Activated CD8-positive, alpha-beta T cell treated with anti-CD3 and anti-CD28 coated beads for 36 hours (primary cell): Measurements from ENCODE around the gene RIN3. TPM values are rescaled to one million over a fixed set of nuclear protein-coding genes. Genes with fewer than 3 reads are reported as not detected.
A peak's percentile ranks its signal among the peaks of the same experiment; 100 is the strongest.

Experiments
- ATAC-seq: fragments of 200-7000 bp; cut with Tn5 transposase; one replicate; pipeline ENCODE4 v1.10.0; 2021; ENCODE audit warnings: mild to moderate bottlenecking, moderate library complexity
- CTCF ChIA-PET: fragments of 350-600 bp; sonication (Branson Sonifier 250); formaldehyde crosslinking; loops from one replicate; lab custom pipeline; 2021; ENCODE audit warnings: antibody characterized with exemption; lab: Charles Lee
- POLR2A ChIA-PET: fragments of 350-600 bp; sonication (Branson Sonifier 250); formaldehyde crosslinking; loops from one replicate; lab custom pipeline; 2021; ENCODE audit warnings: antibody characterized with exemption; lab: Charles Lee
- DNase-seq: peaks from one replicate; pipeline ENCODE4 v3.0.0-alpha.2; 2020
- H3K27ac Mint-ChIP-seq: one replicate; pipeline ENCODE4 v1.8.0; 2021; ENCODE audit warnings: mild to moderate bottlenecking, mixed read lengths
- H3K27me3 Mint-ChIP-seq: one replicate; pipeline ENCODE4 v1.8.0; 2021; ENCODE audit warnings: mixed read lengths
- H3K36me3 Mint-ChIP-seq: one replicate; pipeline ENCODE4 v1.8.0; 2021; ENCODE audit warnings: low read depth, mixed read lengths
- H3K4me1 Mint-ChIP-seq: one replicate; pipeline ENCODE4 v1.8.0; 2021; ENCODE audit warnings: low read depth, mixed read lengths
- H3K4me3 Mint-ChIP-seq: one replicate; pipeline ENCODE4 v1.8.0; 2021; ENCODE audit warnings: mild to moderate bottlenecking, moderate library complexity, mixed read lengths
- H3K9me3 Mint-ChIP-seq: one replicate; pipeline ENCODE4 v1.8.0; 2021; ENCODE audit warnings: mixed read lengths
- intact Hi-C: fragments of 100-400 bp; cut with micrococcal nuclease; formaldehyde crosslinking; loops from one replicate; pipeline ENCODE4 v1.10.0; 2022
- total RNA-seq, 2 experiments: library from RNA; stranded (reverse); gene quantifications; one replicate each; pipeline ENCODE4 v1.2.3, GENCODE V29; 2021
- TF ChIP-seq, protein P1 (sequence below): fragments of 200-600 bp; IDR thresholded peaks from one replicate; pipeline ENCODE4 v1.8.0; 2022; ENCODE audit warnings: antibody characterized with exemption, mild to moderate bottlenecking

Gene RIN3
- total RNA-seq, 2 experiments from 2014 or later, result 61.3 to 62.4 TPM

DNA sequence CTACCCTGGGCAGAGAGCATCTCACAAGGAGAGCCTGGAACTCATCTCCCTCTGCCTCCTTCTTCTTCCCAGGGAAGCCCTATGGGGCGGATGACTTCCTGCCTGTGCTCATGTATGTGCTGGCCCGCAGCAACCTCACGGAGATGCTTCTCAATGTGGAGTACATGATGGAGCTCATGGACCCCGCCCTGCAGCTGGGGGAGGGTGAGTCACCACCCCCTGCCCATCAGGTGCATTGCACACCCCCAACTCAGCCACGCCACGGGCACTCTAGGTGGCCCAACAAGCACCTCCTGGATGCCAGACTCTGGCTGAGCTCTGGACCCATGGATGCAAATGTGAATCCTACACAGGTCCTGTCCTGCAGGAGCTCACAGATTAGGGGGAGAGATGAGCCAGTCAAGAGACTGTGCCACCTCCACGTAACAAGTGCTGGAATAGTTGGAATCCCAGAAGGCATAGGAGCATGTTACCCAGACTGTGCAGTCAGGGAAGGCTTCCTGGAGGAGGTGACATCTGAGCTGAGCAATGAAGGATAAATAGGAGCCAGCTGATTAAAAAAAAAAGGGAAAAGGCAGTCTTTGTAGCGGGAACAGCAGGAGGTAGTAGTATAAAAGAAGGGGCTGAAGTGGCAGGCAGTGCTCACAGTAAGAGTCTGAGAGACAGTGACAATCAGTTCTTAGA is 163.0 kb downstream of the RIN3 start:
- CTCF ChIA-PET, result interaction anchor here (0.6 to 1.9 kb wide), 7 partner anchors 11 to 107 kb away, joined by 3 to 8 read pairs (median 4); no protein-coding TSS in a partner anchor
- intact Hi-C loops, result loop anchor here (2.0 to 5.0 kb wide), 3 partner anchors 74 to 146 kb away; no protein-coding TSS in a partner anchor
- ATAC-seq, result no peak
- Mint-ChIP-seq H3K4me1 (peaks cover 78% of the 10 kb centered on the region), H3K27me3 (no peaks in the 10 kb centered on the region), H3K4me3 (peak overlapping the region; percentile 4), H3K27ac (peak overlapping the region; percentile 86), H3K9me3 (peaks cover 2% of the 10 kb centered on the region), H3K36me3 (peaks cover 84% of the 10 kb centered on the region)
- TF ChIP-seq, protein P1, sequence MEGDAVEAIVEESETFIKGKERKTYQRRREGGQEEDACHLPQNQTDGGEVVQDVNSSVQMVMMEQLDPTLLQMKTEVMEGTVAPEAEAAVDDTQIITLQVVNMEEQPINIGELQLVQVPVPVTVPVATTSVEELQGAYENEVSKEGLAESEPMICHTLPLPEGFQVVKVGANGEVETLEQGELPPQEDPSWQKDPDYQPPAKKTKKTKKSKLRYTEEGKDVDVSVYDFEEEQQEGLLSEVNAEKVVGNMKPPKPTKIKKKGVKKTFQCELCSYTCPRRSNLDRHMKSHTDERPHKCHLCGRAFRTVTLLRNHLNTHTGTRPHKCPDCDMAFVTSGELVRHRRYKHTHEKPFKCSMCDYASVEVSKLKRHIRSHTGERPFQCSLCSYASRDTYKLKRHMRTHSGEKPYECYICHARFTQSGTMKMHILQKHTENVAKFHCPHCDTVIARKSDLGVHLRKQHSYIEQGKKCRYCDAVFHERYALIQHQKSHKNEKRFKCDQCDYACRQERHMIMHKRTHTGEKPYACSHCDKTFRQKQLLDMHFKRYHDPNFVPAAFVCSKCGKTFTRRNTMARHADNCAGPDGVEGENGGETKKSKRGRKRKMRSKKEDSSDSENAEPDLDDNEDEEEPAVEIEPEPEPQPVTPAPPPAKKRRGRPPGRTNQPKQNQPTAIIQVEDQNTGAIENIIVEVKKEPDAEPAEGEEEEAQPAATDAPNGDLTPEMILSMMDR, result no peak
- peak; percentile 53 for DNase-seq
- POLR2A ChIA-PET, result interaction anchor here (0.9 to 1.6 kb wide), 6 partner anchors 9 to 554 kb away, joined by 3 to 7 read pairs (median 4); no protein-coding TSS in a partner anchor

DNA sequence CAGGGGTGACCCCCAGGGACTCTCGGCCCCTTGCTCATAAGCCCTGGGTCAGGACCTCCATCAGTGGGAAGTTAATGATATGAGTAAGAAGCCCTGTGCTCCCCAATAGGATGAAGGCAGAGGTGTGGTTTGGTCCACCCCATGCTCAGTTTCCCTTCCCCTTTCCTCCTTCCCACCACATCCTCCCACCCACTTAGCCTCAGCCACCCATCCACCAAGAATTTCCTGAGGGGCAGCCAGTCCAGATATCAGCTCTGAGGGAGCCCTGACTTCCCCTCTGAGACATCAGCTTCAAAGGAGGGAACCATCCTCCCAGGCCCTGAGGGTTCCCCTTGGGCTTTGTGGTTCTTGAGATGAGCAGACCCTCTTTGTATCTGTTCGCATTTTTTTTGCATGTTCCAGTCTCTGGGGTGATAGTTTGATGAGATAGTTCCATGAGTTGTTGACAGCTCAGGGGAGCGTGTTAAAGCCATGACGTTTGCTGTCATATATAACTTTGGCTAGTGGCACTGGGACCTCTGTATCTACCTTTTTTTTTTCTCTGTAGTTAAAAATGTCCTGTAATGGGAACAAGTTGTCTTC is 163.6 kb downstream of the RIN3 start:
- peaks cover 85% of the 10 kb centered on the region for H3K36me3 Mint-ChIP-seq
- ATAC-seq (peak; percentile 86), DNase-seq (peak; percentile 93)
- intact Hi-C loops, result loop anchor here (2.0 to 5.0 kb wide), 3 partner anchors 75 to 146 kb away; no protein-coding TSS in a partner anchor
- H3K9me3 Mint-ChIP-seq, result peaks cover 2% of the 10 kb centered on the region
- POLR2A ChIA-PET, result interaction anchor here (0.6 to 1.6 kb wide), 7 partner anchors 9 to 555 kb away, joined by 3 to 7 read pairs (median 4); no protein-coding TSS in a partner anchor
- peak overlapping the region; percentile 4 for H3K4me3 Mint-ChIP-seq
- H3K27ac Mint-ChIP-seq, result peak overlapping the region; percentile 86
- TF ChIP-seq, protein P1, result no peak
- H3K4me1 Mint-ChIP-seq, result peaks cover 75% of the 10 kb centered on the region
- no peaks in the 10 kb centered on the region for H3K27me3 Mint-ChIP-seq
- CTCF ChIA-PET, result interaction anchor here (1.0 to 1.9 kb wide), 6 partner anchors 10 to 107 kb away, joined by 3 to 8 read pairs (median 4); no protein-coding TSS in a partner anchor

DNA sequence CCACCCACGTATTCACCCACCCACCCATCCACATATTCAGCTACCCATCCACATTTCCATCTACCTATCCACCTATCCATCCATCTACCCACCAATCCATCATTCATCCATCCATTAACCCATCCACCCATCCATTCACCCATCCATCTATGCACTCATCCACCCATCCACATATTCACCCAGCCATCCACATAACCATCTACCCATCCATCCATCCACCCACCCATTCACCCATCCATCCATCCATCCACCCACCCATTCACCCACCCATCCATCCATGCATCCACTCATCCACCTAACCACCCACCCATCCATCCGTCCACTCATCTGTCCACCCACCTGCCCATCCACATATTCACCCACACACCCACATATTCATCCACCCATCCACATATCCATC is 164.4 kb downstream of the RIN3 start:
- Mint-ChIP-seq H3K36me3 (peaks cover 81% of the 10 kb centered on the region), H3K4me1 (peaks cover 68% of the 10 kb centered on the region), H3K4me3 (no peak overlapping the region), H3K27me3 (no peaks in the 10 kb centered on the region), H3K9me3 (peaks cover 2% of the 10 kb centered on the region), H3K27ac (peak overlapping the region; percentile 86)
- ChIA-PET CTCF (interaction anchor here (1.6 to 1.9 kb wide), 2 partner anchors 9 to 25 kb away, joined by 7 to 8 read pairs; no protein-coding TSS in a partner anchor), POLR2A (interaction anchor here (1.6 kb wide), 1 partner anchor 24 kb away, joined by 7 read pairs; no protein-coding TSS in a partner anchor)
- no peak for ATAC-seq
- DNase-seq, result no peak
- TF ChIP-seq, protein P1, result no peak
- intact Hi-C loops, result loop anchor here (2.0 to 5.0 kb wide), 3 partner anchors 76 to 147 kb away; no protein-coding TSS in a partner anchor

DNA sequence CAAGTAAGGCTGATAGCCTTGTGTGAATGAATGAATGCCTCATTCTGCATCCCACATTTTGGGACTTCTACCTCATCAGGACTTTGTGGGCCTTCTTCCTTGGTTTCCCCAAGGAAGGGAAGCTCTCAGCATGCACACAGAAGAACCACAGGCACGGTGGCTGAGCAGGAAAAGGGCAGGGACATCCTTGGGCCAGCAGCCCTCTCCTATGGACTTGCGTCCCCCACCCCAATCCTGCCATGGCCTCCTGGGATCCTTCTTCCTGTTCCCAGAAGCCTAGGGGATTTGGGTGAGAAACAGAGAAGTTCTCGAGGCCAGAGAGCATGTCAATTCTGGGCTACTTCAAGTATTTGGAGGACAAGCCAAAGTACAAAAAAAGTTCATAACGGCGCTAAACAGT is 165.2 kb downstream of the RIN3 start:
- no peak for ATAC-seq
- peaks cover 2% of the 10 kb centered on the region for H3K9me3 Mint-ChIP-seq
- POLR2A ChIA-PET, result no interaction called here
- peak overlapping the region; percentile 52 for H3K27ac Mint-ChIP-seq
- H3K27me3 Mint-ChIP-seq, result no peaks in the 10 kb centered on the region
- CTCF ChIA-PET, result no interaction called here
- H3K36me3 Mint-ChIP-seq, result peaks cover 80% of the 10 kb centered on the region
- no peak for DNase-seq
- H3K4me3 Mint-ChIP-seq, result no peak overlapping the region
- intact Hi-C loops, result loop anchor here (5.0 kb wide), 2 partner anchors 76 to 121 kb away; no protein-coding TSS in a partner anchor
- TF ChIP-seq, protein P1, result no peak
- peaks cover 64% of the 10 kb centered on the region for H3K4me1 Mint-ChIP-seq
